ENCODE data around the gene PROSER2. TPM values are rescaled to one million over a fixed set of nuclear protein-coding genes. Genes with fewer than 3 reads are reported as not detected.

Gene PROSER2
- total RNA-seq, 2 experiments from 2014 or later, result 0.29 to 0.74 TPM

GRCh38 chr10:11825796-11826414 lies 2.7 kb downstream of the PROSER2 start:
- CTCF ChIA-PET, result no interaction called here
- POLR2A ChIA-PET, result no interaction called here
- Mint-ChIP-seq H3K36me3 (ENCODE audit: low read depth) (peaks cover 2% of the 10 kb centered on the region), H3K9me3 (ENCODE audit: insufficient read depth) (no peaks in the 10 kb centered on the region), H3K4me3 (no peak overlapping the region), H3K27me3 (ENCODE audit: low read depth) (peaks cover 52% of the 10 kb centered on the region), H3K4me1 (ENCODE audit: low read depth) (peaks cover 5% of the 10 kb centered on the region), H3K27ac (no peak overlapping the region)
- no peak for DNase-seq
- ATAC-seq, result no peak

- Mint-ChIP-seq H3K4me3 (no peak overlapping the region), H3K36me3 (ENCODE audit: low read depth) (peaks cover 2% of the 10 kb centered on the region), H3K27ac (no peak overlapping the region), H3K4me1 (ENCODE audit: low read depth) (peaks cover 5% of the 10 kb centered on the region), H3K9me3 (ENCODE audit: insufficient read depth) (no peaks in the 10 kb centered on the region), H3K27me3 (ENCODE audit: low read depth) (peaks cover 52% of the 10 kb centered on the region)
- CTCF ChIA-PET, result interaction anchor here (0.7 kb wide), 1 partner anchor 82 kb away, joined by 4 read pairs; no protein-coding TSS in a partner anchor
- DNase-seq (no peak), ATAC-seq (no peak)
- POLR2A ChIA-PET, result no interaction called here
Observed at GRCh38 chr10:11827006-11827405, 3.9 kb downstream of the PROSER2 start.

- Mint-ChIP-seq H3K9me3 (ENCODE audit: insufficient read depth) (no peaks in the 10 kb centered on the region), H3K27ac (no peak overlapping the region), H3K4me1 (ENCODE audit: low read depth) (peaks cover 5% of the 10 kb centered on the region), H3K27me3 (ENCODE audit: low read depth) (peaks cover 50% of the 10 kb centered on the region), H3K36me3 (ENCODE audit: low read depth) (peaks cover 2% of the 10 kb centered on the region), H3K4me3 (no peak overlapping the region)
- ChIA-PET POLR2A (no interaction called here), CTCF (no interaction called here)
- DNase-seq (no peak), ATAC-seq (no peak)
Observed at GRCh38 chr10:11827414-11827813, 4.3 kb downstream of the PROSER2 start.

GRCh38 chr10:11828682-11829284 lies 5.6 kb downstream of the PROSER2 start:
- Mint-ChIP-seq H3K4me1 (ENCODE audit: low read depth) (peaks cover 4% of the 10 kb centered on the region), H3K36me3 (ENCODE audit: low read depth) (peaks cover 2% of the 10 kb centered on the region), H3K27ac (no peak overlapping the region), H3K27me3 (ENCODE audit: low read depth) (peaks cover 51% of the 10 kb centered on the region), H3K9me3 (ENCODE audit: insufficient read depth) (no peaks in the 10 kb centered on the region), H3K4me3 (no peak overlapping the region)
- ChIA-PET CTCF (interaction anchor here (1.0 kb wide), 1 partner anchor 9 kb away, joined by 3 read pairs; no protein-coding TSS in a partner anchor), POLR2A (no interaction called here)
- ATAC-seq, result no peak
- DNase-seq, result no peak

- H3K4me1 Mint-ChIP-seq (ENCODE audit: low read depth), result no peaks in the 10 kb centered on the region
- peaks cover 33% of the 10 kb centered on the region for H3K27me3 Mint-ChIP-seq (ENCODE audit: low read depth)
- no peak for ATAC-seq
- H3K27ac Mint-ChIP-seq, result no peak overlapping the region
- no peaks in the 10 kb centered on the region for H3K9me3 Mint-ChIP-seq (ENCODE audit: insufficient read depth)
- ChIA-PET POLR2A (no interaction called here), CTCF (interaction anchor here (1.1 kb wide), 1 partner anchor 156 kb away, joined by 4 read pairs; no protein-coding TSS in a partner anchor)
- no peaks in the 10 kb centered on the region for H3K36me3 Mint-ChIP-seq (ENCODE audit: low read depth)
- no peak for DNase-seq
- no peak overlapping the region for H3K4me3 Mint-ChIP-seq
Observed at GRCh38 chr10:11830836-11831519, 7.8 kb downstream of the PROSER2 start.

GRCh38 chr10:11831520-11831951 lies 8.4 kb downstream of the PROSER2 start:
- no peak overlapping the region for H3K4me3 Mint-ChIP-seq
- ATAC-seq (no peak), DNase-seq (no peak)
- peaks cover 30% of the 10 kb centered on the region for H3K27me3 Mint-ChIP-seq (ENCODE audit: low read depth)
- no peaks in the 10 kb centered on the region for H3K36me3 Mint-ChIP-seq (ENCODE audit: low read depth)
- H3K4me1 Mint-ChIP-seq (ENCODE audit: low read depth), result no peaks in the 10 kb centered on the region
- CTCF ChIA-PET, result interaction anchor here (1.1 kb wide), 1 partner anchor 155 kb away, joined by 4 read pairs; no protein-coding TSS in a partner anchor
- POLR2A ChIA-PET, result no interaction called here
- H3K9me3 Mint-ChIP-seq (ENCODE audit: insufficient read depth), result no peaks in the 10 kb centered on the region
- H3K27ac Mint-ChIP-seq, result no peak overlapping the region

- DNase-seq, result no peak
- no peaks in the 10 kb centered on the region for H3K9me3 Mint-ChIP-seq (ENCODE audit: insufficient read depth)
- no peaks in the 10 kb centered on the region for H3K36me3 Mint-ChIP-seq (ENCODE audit: low read depth)
- H3K4me1 Mint-ChIP-seq (ENCODE audit: low read depth), result peaks cover under 1% of the 10 kb centered on the region
- no peak for ATAC-seq
- H3K27ac Mint-ChIP-seq, result no peak overlapping the region
- no peak overlapping the region for H3K4me3 Mint-ChIP-seq
- CTCF ChIA-PET, result interaction anchor here (2.3 kb wide), 1 partner anchor 12 kb away, joined by 7 read pairs; no protein-coding TSS in a partner anchor
- peaks cover 35% of the 10 kb centered on the region for H3K27me3 Mint-ChIP-seq (ENCODE audit: low read depth)
- POLR2A ChIA-PET, result no interaction called here
Observed at GRCh38 chr10:11832042-11832441, 8.9 kb downstream of the PROSER2 start.

GRCh38 chr10:11835061-11835460 lies 11.9 kb downstream of the PROSER2 start:
- ChIA-PET POLR2A (no interaction called here), CTCF (no interaction called here)
- Mint-ChIP-seq H3K4me3 (no peak overlapping the region), H3K4me1 (ENCODE audit: low read depth) (peaks cover 13% of the 10 kb centered on the region), H3K9me3 (ENCODE audit: insufficient read depth) (no peaks in the 10 kb centered on the region), H3K27ac (no peak overlapping the region), H3K36me3 (ENCODE audit: low read depth) (no peaks in the 10 kb centered on the region), H3K27me3 (ENCODE audit: low read depth) (peaks cover 30% of the 10 kb centered on the region)
- ATAC-seq (no peak), DNase-seq (no peak)

GRCh38 chr10:11835704-11836103 lies 12.5 kb downstream of the PROSER2 start:
- Mint-ChIP-seq H3K4me1 (ENCODE audit: low read depth) (peaks cover 13% of the 10 kb centered on the region), H3K36me3 (ENCODE audit: low read depth) (no peaks in the 10 kb centered on the region), H3K9me3 (ENCODE audit: insufficient read depth) (no peaks in the 10 kb centered on the region), H3K27me3 (ENCODE audit: low read depth) (peaks cover 28% of the 10 kb centered on the region), H3K27ac (no peak overlapping the region), H3K4me3 (no peak overlapping the region)
- ATAC-seq, result no peak
- DNase-seq, result no peak
- ChIA-PET CTCF (no interaction called here), POLR2A (no interaction called here)

- ChIA-PET CTCF (interaction anchor here (0.9 to 1.7 kb wide), 2 partner anchors 8 to 18 kb away, joined by 3 to 5 read pairs; no protein-coding TSS in a partner anchor), POLR2A (interaction anchor here (0.5 to 0.6 kb wide), 2 partner anchors 17 to 324 kb away, joined by 3 to 4 read pairs; no protein-coding TSS in a partner anchor)
- no peak overlapping the region for H3K4me3 Mint-ChIP-seq
- peaks cover 13% of the 10 kb centered on the region for H3K4me1 Mint-ChIP-seq (ENCODE audit: low read depth)
- no peaks in the 10 kb centered on the region for H3K9me3 Mint-ChIP-seq (ENCODE audit: insufficient read depth)
- no peak for DNase-seq
- no peak overlapping the region for H3K27ac Mint-ChIP-seq
- H3K27me3 Mint-ChIP-seq (ENCODE audit: low read depth), result peaks cover 23% of the 10 kb centered on the region
- ATAC-seq, result no peak
- H3K36me3 Mint-ChIP-seq (ENCODE audit: low read depth), result no peaks in the 10 kb centered on the region
Observed at GRCh38 chr10:11837372-11838161, 14.4 kb downstream of the PROSER2 start.

GRCh38 chr10:11838298-11838852 lies 15.2 kb downstream of the PROSER2 start:
- Mint-ChIP-seq H3K27me3 (ENCODE audit: low read depth) (peaks cover 23% of the 10 kb centered on the region), H3K4me3 (no peak overlapping the region), H3K27ac (no peak overlapping the region), H3K9me3 (ENCODE audit: insufficient read depth) (no peaks in the 10 kb centered on the region), H3K36me3 (ENCODE audit: low read depth) (no peaks in the 10 kb centered on the region), H3K4me1 (ENCODE audit: low read depth) (peaks cover 13% of the 10 kb centered on the region)
- ChIA-PET CTCF (interaction anchor here (0.9 to 1.7 kb wide), 2 partner anchors 56 to 148 kb away, joined by 4 read pairs; no protein-coding TSS in a partner anchor), POLR2A (no interaction called here)
- DNase-seq, result no peak
- ATAC-seq, result no peak

Data from activated CD8-positive, alpha-beta T cell treated with anti-CD3 and anti-CD28 coated beads, Interleukin-2, amount 10 ng/mL, durations not matched to agents 7 days and 5 days (primary cell).